ENCODE data around the gene E4F1.
A peak's percentile ranks its signal among the peaks of the same experiment; 100 is the strongest.

Gene E4F1

DNA sequence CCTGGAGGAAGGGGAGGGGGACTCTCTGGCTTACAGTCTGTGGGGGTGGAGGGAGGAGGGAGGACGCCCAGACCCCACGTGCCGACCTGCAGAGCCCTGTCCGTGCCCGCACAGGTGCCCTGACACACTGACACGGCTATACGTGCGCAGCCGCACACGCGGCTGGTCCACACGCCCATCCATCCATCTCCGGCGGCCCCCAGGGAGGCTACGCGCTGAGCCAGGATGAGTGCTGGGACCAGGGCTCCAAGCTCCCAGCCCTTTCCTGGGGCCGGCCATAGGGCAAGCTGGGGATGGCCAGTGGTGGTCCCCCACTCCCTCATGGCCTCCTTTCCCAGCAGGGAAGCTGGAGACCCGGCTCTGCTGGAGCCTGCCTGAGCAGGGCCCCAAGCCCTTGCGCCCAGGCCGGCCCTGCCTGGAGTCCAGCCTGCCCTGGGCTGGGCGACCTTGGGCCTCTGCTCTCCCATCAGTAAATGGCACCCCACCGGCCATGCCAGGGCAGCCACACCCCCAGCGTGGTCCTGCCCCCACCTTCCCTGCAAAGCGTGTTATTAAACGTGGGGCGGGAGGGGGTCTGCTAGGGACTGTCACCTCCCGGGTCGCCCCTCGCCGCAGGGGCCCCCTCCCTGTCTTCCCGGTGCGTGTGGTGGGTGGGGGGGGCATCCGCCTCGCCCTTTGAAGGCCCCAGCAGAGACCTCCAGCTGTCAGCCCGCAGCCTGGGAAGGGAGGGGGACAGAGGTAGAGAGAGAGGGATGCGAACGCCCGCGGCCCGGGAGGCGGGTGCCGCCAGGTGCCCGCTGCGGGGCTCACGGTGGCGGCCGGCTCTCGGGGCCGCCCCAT, 27.8 kb upstream of the E4F1 start:
- TF ChIP-seq CTCF (IDR thresholded peaks at IDR 0.05; ENCODE audit: low read depth, low read length) (no peak), POLR2A (IDR thresholded peaks at IDR 0.05; ENCODE audit: extremely low read depth, insufficient read length) (no peak), MYC (IDR thresholded peaks at IDR 0.05; ENCODE audit: low read depth, low read length) (no peak)
- TF ChIP-seq, protein P1, sequence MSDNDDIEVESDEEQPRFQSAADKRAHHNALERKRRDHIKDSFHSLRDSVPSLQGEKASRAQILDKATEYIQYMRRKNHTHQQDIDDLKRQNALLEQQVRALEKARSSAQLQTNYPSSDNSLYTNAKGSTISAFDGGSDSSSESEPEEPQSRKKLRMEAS (IDR thresholded peaks at IDR 0.05; ENCODE audit: low read depth, low read length): no peak
- no peak for DNase-seq (ENCODE audit: low read depth)

DNA sequence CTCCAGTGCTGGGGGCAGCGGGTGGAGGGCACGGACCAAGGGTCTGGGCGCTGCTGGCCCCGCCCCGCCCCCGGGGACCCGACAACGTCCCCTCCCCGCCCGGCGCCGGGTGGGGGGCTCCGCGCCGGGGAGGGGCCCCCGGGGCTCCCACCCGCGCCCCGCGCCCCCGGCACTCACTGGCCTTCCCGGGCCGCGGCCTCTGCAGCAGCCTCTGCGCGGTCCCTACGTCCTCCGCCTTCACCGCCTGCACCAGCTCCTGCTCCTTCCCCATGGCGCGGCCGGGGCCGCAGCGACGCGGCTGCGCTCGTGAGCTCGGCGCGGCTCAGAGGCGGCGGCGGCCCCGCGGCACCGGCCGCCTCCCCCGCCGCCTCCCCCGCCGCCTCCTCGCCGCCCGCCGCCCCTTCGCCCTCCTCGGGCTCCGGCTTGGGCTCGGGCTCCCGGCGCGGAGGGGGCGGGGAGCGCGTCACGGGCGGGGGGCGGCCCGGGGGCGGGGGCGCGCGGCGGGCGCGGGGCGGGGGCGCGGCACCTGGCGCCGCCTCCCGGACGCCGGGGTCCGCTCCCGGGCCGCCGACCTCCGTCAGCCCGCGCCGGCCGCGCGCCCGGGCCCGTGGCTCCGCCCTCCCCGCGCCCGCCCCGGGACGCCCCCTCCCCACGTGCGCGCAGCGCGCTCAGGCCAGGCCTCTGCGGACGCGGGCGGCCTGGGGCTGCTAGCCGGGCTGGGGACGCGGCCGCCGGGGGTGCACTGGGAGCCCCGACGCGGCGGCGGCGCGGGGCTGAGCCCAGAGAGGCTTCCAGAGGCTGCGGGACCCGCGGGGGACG, 27.0 kb upstream of the E4F1 start, which contains the start of gene CASKIN1:
CASKIN1 (minus strand) TSS at position 444 of the 819 bp plus-strand sequence; CDS start at position 271, 173 bp downstream.
- TF ChIP-seq CTCF (IDR thresholded peaks at IDR 0.05; ENCODE audit: low read depth, low read length): no peak
- TF ChIP-seq, protein P1 (IDR thresholded peaks at IDR 0.05; ENCODE audit: low read depth, low read length): no peak
- TF ChIP-seq POLR2A (IDR thresholded peaks at IDR 0.05; ENCODE audit: extremely low read depth, insufficient read length): no peak
- no peak for TF ChIP-seq MYC (IDR thresholded peaks at IDR 0.05; ENCODE audit: low read depth, low read length)
- peak; percentile 55 for DNase-seq (ENCODE audit: low read depth)
- H3K4me3 ChIP-seq (ENCODE audit: low read depth, low read length): no peak within 1 kb of the TSS

More for the DNA sequence above, 27.8 kb upstream of the E4F1 start:
- H3K4me3 ChIP-seq (ENCODE audit: low read depth, low read length): no peak overlapping the region

DNA sequence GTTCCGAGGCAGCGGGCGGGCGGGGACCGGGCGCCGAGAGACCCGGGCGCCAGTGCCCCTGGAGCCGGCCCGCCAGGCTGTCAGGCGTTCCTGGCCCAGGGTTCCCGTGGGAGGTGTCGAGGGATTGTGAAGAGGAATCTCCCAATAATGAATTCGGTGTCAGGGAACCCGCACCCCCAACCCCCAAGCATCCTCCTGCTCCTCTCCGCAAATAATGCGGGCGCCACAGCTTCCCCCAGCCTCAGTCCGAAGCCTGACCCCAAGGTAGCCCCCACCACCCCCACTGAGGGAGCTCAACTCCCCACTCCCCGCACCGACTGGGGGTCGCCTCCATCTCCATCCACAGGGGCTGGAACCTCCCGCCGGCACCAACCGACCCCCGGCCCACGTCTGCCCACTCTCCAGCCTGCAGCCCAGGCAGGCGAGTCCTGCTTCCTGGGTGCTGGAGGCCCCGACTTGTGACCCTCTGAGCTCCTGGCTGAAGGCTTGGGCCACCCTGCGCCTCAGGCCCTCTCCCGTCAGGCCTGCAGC, 26.3 kb upstream of the E4F1 start:
- TF ChIP-seq, protein P1 (IDR thresholded peaks at IDR 0.05; ENCODE audit: low read depth, low read length): no peak
- TF ChIP-seq MYC (IDR thresholded peaks at IDR 0.05; ENCODE audit: low read depth, low read length) (no peak), POLR2A (IDR thresholded peaks at IDR 0.05; ENCODE audit: extremely low read depth, insufficient read length) (no peak), CTCF (IDR thresholded peaks at IDR 0.05; ENCODE audit: low read depth, low read length) (no peak)
- no peak overlapping the region for H3K4me3 ChIP-seq (ENCODE audit: low read depth, low read length)
- no peak for DNase-seq (ENCODE audit: low read depth)

DNA sequence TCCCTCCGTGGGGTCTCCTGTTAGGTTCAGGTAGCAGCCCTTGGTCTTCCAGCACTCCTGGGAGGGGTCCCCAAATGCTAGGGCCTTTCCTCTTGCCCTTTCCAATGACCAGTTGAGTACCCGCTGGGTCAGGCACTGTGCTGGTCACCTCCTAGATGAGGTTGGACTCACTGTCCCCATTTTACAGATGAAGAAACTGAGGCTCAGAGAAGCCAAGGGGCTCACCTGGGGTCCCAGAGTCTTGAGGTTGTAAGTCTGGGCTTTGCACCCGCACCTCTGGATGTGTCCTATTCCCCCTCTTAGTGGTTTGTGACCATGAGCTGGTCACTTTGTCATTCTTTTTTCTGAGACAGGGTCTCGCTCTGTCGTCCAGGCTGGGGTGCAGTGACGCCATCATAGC, 25.6 kb upstream of the E4F1 start:
- H3K4me3 ChIP-seq (ENCODE audit: low read depth, low read length): no peak overlapping the region
- TF ChIP-seq MYC (IDR thresholded peaks at IDR 0.05; ENCODE audit: low read depth, low read length) (no peak), CTCF (IDR thresholded peaks at IDR 0.05; ENCODE audit: low read depth, low read length) (no peak), POLR2A (IDR thresholded peaks at IDR 0.05; ENCODE audit: extremely low read depth, insufficient read length) (no peak)
- TF ChIP-seq, protein P1 (IDR thresholded peaks at IDR 0.05; ENCODE audit: low read depth, low read length): no peak
- no peak for DNase-seq (ENCODE audit: low read depth)

DNA sequence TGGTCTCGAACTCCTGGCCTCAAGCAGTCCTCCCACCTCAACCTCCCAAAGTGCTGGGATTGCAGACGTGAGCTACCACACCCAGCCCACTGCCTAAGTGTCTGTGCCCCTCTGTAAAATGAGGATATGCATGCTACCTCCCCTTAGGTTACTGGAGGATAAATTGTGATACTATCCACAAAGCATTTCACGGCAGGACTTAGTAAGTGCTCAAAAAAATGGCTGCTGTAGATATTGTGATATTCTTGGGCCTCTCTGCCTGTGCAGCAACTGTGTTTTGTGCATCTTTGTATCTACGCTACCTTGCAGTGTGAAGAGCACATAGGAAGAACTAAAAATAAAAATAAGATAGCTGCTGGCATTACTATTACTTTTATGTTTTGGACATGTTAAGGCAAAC, 25.1 kb upstream of the E4F1 start:
- TF ChIP-seq, protein P1 (IDR thresholded peaks at IDR 0.05; ENCODE audit: low read depth, low read length): no peak
- TF ChIP-seq POLR2A (IDR thresholded peaks at IDR 0.05; ENCODE audit: extremely low read depth, insufficient read length) (no peak), MYC (IDR thresholded peaks at IDR 0.05; ENCODE audit: low read depth, low read length) (no peak), CTCF (IDR thresholded peaks at IDR 0.05; ENCODE audit: low read depth, low read length) (no peak)
- DNase-seq (ENCODE audit: low read depth): no peak

More for the DNA sequence above, 25.1 kb upstream of the E4F1 start:
- no peak overlapping the region for H3K4me3 ChIP-seq (ENCODE audit: low read depth, low read length)

Data from NB4 (cell line).